DLD1 (cell line): ENCODE results near the gene ZNF581.

Experiments used
- in situ Hi-C: cut with HindIII; loops from 2 replicates; pipeline ENCODE4 v1.10.0; 2017; ENCODE audit warnings: low sequenced_read_pairs

Gene ZNF581

GRCh38 chr19:55676889-55677505 is 33.5 kb downstream of the ZNF581 start:
- in situ Hi-C loops, result no loop called here

- in situ Hi-C loops, result no loop called here
Observed at GRCh38 chr19:55677572-55678028, 34.2 kb downstream of the ZNF581 start.

GRCh38 chr19:55678121-55678671 is 34.7 kb downstream of the ZNF581 start:
- in situ Hi-C loops, result no loop called here

- in situ Hi-C loops, result no loop called here
Observed at GRCh38 chr19:55679343-55680257, 36.2 kb downstream of the ZNF581 start.

GRCh38 chr19:55680339-55681130 is 37.1 kb downstream of the ZNF581 start:
- in situ Hi-C loops, result no loop called here

DNA sequence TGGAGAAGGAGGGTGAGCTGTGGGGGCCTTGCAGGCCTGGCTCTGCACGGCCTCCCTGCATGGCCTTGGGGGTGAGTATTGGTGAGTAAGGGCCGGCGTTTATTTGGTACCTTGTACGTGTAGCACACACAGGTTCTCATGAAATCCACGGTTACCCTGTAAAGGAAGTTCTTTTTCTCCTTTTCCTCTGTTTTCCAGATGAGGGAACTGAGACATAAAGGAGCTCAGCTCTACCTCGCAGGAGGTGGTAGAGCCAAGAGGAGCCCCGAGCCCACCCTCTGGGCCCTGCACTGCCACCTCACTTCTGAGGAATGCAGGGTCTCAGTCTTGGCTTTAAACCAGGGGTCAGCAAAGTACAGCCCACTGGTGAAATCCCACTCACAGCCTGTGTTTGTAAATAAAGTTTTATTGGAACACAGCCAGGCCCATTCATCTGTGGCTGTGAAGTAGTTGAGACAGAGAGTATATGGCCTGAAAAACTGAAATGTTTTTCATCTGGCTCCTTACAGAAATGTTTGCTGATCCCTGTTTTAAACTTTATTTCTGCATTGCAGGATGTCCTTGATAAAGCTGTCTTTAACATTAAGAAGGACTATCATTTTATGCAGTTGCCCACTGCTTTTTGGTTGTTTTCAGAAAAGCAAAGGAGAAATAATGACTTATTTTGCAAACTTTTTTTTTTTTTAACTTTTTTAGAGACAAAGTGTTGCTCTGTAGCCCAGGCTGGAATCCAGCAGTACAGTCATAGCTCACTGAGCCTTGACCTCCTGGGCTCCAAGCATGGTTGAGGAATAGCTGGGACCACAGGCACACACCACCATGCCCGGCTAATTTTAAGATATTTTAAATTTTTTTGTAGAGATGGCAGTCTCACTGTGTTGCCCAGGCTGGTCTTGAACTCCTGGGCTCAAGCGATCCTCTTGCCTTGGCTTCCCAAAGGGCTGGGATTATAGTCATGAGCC is 38.0 kb downstream of the ZNF581 start:
- in situ Hi-C loops, result no loop called here

DNA sequence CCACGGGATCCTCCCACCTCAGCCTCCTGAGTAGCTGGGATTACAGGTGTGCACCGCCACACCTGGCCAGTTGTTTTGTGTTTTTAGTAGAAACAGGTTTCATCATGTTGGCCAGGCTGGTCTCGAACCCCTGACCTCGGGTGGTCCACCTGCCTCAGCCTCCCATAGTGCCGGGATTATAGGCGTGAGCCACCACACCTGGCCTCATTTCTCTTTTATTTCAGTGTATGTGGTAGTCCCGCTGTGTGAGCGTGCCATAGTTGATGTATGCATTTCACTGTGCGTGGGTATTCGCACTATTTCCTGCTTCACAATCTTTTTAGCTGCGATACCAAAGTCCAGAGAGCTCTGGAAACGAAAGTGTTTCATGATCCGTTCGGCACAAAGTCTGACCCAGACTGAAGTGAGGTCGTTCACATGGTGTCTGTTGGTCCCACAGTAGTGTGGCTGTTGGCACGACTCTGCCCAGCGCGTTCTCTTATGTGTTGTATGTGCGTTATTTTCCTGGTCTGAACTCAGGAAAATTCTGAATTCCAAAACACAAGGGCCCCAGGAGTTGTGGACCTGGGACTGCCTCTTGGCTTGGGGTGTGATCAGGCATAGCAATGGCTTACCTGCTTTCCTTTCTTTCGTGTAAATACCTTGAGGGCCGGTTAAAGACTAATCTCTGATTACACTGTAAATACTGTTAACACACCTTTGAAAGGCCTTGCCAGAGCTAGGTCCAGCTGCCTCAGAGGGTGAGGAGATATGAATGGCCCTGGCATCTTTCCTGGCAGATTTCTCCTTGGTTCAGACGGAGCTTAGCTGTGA is 40.2 kb downstream of the ZNF581 start:
- in situ Hi-C loops, result no loop called here

GRCh38 chr19:55684946-55685681 is 41.7 kb downstream of the ZNF581 start:
- in situ Hi-C loops, result no loop called here

GRCh38 chr19:55685776-55686175 is 42.3 kb downstream of the ZNF581 start:
- in situ Hi-C loops, result no loop called here

DNA sequence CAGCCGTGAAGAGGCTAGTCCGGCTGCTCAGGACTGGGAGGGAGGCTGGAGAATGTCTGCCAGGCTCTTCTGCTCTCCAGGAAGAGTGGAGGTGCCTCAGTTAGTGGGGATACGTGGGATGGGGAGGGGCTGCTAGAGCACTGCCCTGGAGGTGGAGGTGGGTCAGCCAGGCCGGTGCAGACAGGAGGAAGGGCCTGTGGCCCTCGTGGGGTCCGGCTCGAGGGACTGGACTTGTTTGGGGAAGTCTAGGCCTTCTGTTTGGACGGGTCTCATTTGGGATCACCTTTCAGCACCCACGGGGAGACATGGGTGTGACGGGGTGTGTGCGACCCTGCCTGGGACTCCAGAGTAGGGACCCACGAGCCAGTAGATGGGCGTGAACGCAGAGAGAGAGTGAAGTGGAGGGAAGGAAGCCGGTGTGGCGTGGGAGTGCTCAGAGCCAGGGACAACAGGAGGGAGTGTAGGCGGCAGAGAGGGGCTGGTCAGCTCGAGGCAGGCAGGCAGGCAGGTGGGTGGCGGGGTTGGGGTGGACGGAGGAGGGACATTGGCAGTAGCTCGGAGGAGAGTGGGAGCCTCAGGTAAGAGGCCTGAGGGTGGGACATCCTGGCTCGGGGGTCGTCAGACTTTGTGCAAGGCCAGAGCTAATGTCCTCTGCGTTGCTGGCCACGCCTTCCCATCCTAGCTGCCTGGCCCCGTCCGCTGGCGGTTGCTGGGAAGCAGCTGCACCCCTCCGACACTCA is 43.0 kb downstream of the ZNF581 start:
- in situ Hi-C loops, result no loop called here

DNA sequence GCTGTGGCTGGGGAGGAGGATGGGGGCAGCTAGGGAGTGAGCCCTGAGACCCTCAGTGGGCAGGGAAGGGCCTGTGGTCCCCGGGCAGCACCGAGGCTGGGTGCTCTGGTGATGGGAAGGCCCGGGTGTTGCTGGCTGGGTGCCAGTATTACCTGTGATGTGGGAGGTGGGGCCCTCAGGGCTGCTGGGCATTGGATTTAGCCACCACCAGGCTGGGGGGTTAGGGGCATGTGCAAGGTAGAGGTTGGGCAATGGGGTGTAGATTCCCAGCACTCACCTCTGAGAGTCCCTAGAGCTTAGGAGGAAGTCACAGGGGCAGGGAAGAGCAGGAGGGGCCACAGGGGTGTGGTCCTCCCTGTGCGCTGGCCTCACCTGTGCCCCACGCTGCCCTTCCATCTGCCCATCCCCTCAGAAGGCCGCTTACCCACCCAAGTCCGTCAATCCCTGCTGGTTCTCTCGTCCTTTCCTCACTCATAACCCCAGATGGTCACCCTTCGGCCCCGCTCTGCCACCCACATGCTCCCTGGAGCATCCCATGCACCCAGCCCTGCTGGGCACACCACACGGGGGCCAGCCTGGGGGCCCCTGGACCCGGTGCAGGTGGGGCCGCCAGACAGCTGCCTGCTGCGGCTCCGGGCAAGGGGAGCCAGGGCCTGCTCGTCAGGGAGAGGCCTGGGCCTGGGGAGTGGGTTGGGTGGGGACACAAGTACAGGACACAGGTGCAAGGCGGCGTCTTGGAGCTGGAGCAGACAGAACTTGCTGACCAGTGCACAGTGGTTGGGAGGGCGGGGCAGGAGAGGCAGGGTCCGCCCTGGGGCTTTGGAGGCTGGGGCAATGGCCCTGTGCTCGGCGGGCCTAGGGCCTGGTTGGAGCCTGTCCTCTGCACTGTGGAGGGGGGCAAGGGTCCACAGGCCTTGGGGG is 44.1 kb downstream of the ZNF581 start:
- in situ Hi-C loops, result no loop called here

GRCh38 chr19:55688422-55689218 is 45.2 kb downstream of the ZNF581 start:
- in situ Hi-C loops, result no loop called here

DNA sequence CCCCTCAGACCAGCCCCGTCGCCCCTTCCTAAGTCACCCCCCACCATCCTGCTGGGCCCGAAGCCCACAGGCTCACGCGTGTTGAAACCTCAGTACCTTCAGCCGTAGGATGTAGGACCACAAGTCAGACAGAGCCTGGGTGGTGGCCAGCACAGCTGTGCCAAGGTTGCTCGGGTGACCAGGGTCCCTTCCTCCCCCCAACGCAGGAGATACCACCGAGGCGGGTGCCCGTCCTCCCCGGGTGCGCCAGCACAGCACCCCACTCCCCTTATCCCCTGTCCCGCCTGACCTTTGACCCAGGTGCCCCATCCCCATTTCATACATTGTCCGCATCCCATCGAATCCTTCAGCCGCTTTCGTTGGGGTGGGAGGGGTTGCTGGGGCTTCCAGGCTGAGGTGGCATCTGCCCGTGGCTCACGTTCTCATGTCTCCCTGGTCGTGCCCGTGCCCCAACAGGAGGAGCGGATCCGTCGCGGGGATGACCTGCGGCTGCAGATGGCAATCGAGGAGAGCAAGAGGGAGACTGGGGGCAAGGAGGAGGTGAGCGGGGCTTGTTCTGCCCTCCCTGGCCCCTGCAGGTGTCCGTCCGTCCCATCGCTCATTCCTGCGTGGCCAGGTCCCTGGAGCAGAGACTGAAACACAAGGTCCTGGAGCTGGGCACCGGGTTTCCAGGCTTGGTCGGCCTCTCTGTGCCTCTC is 46.1 kb downstream of the ZNF581 start:
- in situ Hi-C loops, result no loop called here

DNA sequence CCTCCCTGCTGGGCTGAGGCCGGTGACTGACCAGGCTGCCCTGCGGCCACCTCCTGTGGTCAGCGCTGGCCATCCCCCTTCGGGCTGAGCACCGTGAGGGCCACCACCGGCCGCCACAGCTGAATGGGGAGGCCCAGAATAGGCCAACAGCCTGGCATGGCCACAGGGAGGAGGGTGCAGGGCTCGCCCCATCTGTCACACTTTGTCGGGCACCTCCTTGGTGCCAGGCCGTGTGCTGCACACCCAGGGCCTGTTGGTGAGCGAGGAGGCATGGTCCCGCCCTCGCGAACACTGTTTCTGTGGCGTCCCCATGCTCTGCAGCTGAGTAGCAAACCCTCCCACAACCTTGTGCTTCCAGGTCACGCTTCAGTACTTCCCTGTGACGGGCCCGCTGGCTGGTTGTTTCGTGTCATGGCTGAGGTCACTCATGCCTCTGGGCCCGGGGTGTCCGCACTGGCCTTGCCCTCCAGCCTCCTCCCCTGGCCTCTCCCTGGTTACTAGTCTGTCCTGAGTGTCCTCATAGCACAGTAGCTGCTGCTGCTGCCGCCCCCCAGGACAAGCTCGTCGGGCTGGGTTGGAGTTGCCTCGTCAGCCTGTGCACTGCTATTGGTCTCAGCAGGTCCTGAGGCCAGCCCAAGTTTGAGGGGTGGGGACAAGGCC is 46.8 kb downstream of the ZNF581 start:
- in situ Hi-C loops, result no loop called here
